GM23338 (cell line): ENCODE measurements around the gene MRPS16. TPM values are rescaled to one million over a fixed set of nuclear protein-coding genes. Genes with fewer than 3 reads are reported as not detected.

Source experiments
- ATAC-seq: fragments of 200-7000 bp; cut with Tn5 transposase; 3 replicates; pipeline ENCODE4 v1.9.1; 2020
- DNase-seq: peaks from one replicate; pipeline ENCODE4 v3.0.0-alpha.2; 2015; ENCODE audit warnings: low spot score
- H2AFZ ChIP-seq: fragments of 200-600 bp; sonication (generic); 2 replicates; pipeline ENCODE4 v1.8.0; 2016; ENCODE audit warnings: antibody characterized with exemption, mild to moderate bottlenecking, moderate library complexity
- H3F3A ChIP-seq: fragments of 200-600 bp; sonication (generic); replicated peaks from 2 replicates; pipeline ENCODE4 v1.8.0; 2017; ENCODE audit warnings: antibody characterized with exemption, mixed run types, low read depth
- H3K27ac ChIP-seq: fragments of 200-600 bp; sonication (generic); 2 replicates; pipeline ENCODE4 v1.6.1; 2016; ENCODE audit warnings: low read depth
- H3K27me3 ChIP-seq: fragments of 200-600 bp; sonication (generic); 2 replicates; pipeline ENCODE4 v1.8.0; 2016; ENCODE audit warnings: mild to moderate bottlenecking, mixed run types, moderate library complexity; ENCODE audit not compliant: insufficient read depth
- H3K36me3 ChIP-seq: fragments of 200-600 bp; sonication (generic); 2 replicates; pipeline ENCODE4 v1.8.0; 2016; ENCODE audit warnings: mild to moderate bottlenecking; ENCODE audit not compliant: insufficient read depth
- H3K4me1 ChIP-seq: fragments of 200-600 bp; sonication (generic); 2 replicates; pipeline ENCODE4 v1.8.0; 2016; ENCODE audit warnings: mild to moderate bottlenecking, moderate library complexity; ENCODE audit not compliant: insufficient read depth
- H3K4me2 ChIP-seq: fragments of 200-600 bp; sonication (generic); 2 replicates; pipeline ENCODE4 v1.7.1; 2017; ENCODE audit warnings: mixed run types
- H3K4me3 ChIP-seq: fragments of 200-600 bp; sonication (generic); 2 replicates; pipeline ENCODE4 v1.6.1; 2016; ENCODE audit warnings: mixed run types
- H3K79me2 ChIP-seq: fragments of 200-600 bp; sonication (generic); replicated peaks from 2 replicates; pipeline ENCODE4 v1.8.0; 2017; ENCODE audit warnings: mild to moderate bottlenecking; ENCODE audit not compliant: insufficient read depth
- H3K9me2 ChIP-seq: fragments of 200-600 bp; sonication (generic); 2 replicates; pipeline ENCODE4 v1.8.0; 2017; ENCODE audit not compliant: insufficient read depth
- H4K20me1 ChIP-seq: fragments of 200-600 bp; sonication (generic); replicated peaks from 2 replicates; pipeline ENCODE4 v1.8.0; 2017; ENCODE audit warnings: mild to moderate bottlenecking; ENCODE audit not compliant: insufficient read depth
- H3K27ac Mint-ChIP-seq: 2 replicates; pipeline ENCODE4 v1.8.0; 2020; ENCODE audit warnings: inconsistent platforms, mild to moderate bottlenecking, moderate library complexity, mixed read lengths
- H3K27me3 Mint-ChIP-seq: 3 replicates; pipeline ENCODE4 v1.8.0; 2022; ENCODE audit warnings: low read depth, mild to moderate bottlenecking, moderate library complexity, mixed read lengths, inconsistent platforms; ENCODE audit not compliant: insufficient read depth, poor library complexity
- H3K36me3 Mint-ChIP-seq: 3 replicates; pipeline ENCODE4 v1.8.0; 2021; ENCODE audit warnings: low read depth, mild to moderate bottlenecking, inconsistent platforms, moderate library complexity, mixed read lengths
- H3K4me1 Mint-ChIP-seq: 3 replicates; pipeline ENCODE4 v1.8.0; 2020; ENCODE audit warnings: mild to moderate bottlenecking, inconsistent platforms, mixed read lengths
- H3K4me3 Mint-ChIP-seq: 3 replicates; pipeline ENCODE4 v1.8.0; 2021; ENCODE audit warnings: moderate library complexity, mild to moderate bottlenecking, inconsistent platforms, mixed read lengths
- H3K9me3 Mint-ChIP-seq: 3 replicates; pipeline ENCODE4 v1.8.0; 2020; ENCODE audit warnings: moderate library complexity, mild to moderate bottlenecking, inconsistent platforms, mixed read lengths
- EZH2 ChIP-seq: fragments of 200-600 bp; sonication (generic); IDR thresholded peaks from one replicate; pipeline ENCODE4 v1.8.0; 2017; ENCODE audit warnings: antibody characterized with exemption, mild to moderate bottlenecking, low read depth; ENCODE audit not compliant: unreplicated experiment
- JUNB ChIP-seq: IDR thresholded peaks from one replicate; pipeline ENCODE4 v1.6.1; 2016; ENCODE audit warnings: antibody characterized with exemption; ENCODE audit not compliant: unreplicated experiment
- POLR2AphosphoS5 ChIP-seq: IDR thresholded peaks from 2 replicates; pipeline ENCODE4 v1.6.1; 2016; ENCODE audit warnings: antibody characterized with exemption, low read depth
- STAT1 ChIP-seq: IDR thresholded peaks from one replicate; pipeline ENCODE4 v1.6.1; 2016; ENCODE audit warnings: antibody characterized with exemption; ENCODE audit not compliant: unreplicated experiment
- ZNF331 ChIP-seq: fragments of 250-450 bp; sonication (Bioruptor Pico); IDR thresholded peaks from 2 replicates; pipeline ENCODE4 v1.5.0; 2020; ENCODE audit warnings: low read depth, mild to moderate bottlenecking, moderate library complexity
- polyA plus RNA-seq: library from polyadenylated mRNA; unstranded; fragments of >200 nt; fragmentation: Nextera tagmentation; extraction: Ambion mirVana; gene quantifications from 2 replicates; pipeline ENCODE4 v1.2.1, GENCODE V29; 2016
- total RNA-seq: library from RNA; depleted of rRNA; stranded (reverse); fragments of >200 nt; shearing (Covaris generic); gene quantifications from 2 replicates; pipeline ENCODE4 v1.2.3, GENCODE V29; 2014
- TF ChIP-seq, protein P1 (sequence below), 2 experiments: fragments of 200-600 bp in 1 of 2; sonication (generic) in 1 of 2; conservative IDR thresholded peaks; 2 replicates each; pipeline versions ENCODE4 v1.5.1 to v1.6.1; 2016 to 2017; ENCODE audit warnings: antibody characterized with exemption in 2 of 2, low read depth in 2 of 2, mild to moderate bottlenecking in 2 of 2, moderate library complexity in 1 of 2
- TF ChIP-seq, protein P2 (sequence below): IDR thresholded peaks from 2 replicates; pipeline ENCODE4 v1.6.1; 2016; ENCODE audit warnings: antibody characterized with exemption
- TF ChIP-seq, protein P3 (sequence below): IDR thresholded peaks from one replicate; pipeline ENCODE4 v1.6.1; 2018; ENCODE audit warnings: antibody characterized with exemption; ENCODE audit not compliant: unreplicated experiment

The MRPS16 gene
- total and polyA plus RNA-seq, 2 experiments from 2014 or later: 83.2 to 173 TPM

DNA sequence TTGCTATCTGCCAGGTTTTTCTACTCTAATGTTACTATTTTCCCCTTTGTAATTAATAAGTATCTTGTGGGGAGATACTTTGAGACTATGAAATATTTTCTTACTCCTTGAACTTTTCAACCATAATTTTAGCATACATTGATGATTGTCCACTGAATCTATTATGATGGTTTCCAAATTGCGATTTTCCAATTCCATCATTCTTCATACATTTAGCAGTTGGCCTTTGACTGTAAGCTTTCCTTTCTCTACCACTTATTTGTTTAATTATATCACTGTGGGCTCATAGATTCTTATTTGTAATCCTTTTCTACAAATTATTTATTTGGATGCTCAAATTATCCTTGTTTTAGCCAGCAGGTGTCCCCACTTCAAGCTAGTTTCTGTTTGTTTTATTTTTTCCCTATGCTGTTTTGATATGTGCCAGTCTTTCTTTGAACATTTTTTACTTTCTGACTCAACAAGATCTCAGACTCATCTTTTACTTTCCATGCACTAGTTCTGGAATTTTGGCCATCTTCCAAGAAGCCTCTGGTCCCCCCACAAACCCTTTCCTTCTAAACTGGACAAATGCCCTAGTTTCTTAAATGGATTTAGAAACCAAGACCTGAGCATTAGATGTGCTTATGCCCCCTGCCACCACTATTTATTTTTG lies 11.4 kb upstream of the MRPS16 start:
- peaks cover 3% of the 10 kb centered on the region; the same call in 1 of the 3 replicates for H3K36me3 Mint-ChIP-seq
- no peak for ATAC-seq

DNA sequence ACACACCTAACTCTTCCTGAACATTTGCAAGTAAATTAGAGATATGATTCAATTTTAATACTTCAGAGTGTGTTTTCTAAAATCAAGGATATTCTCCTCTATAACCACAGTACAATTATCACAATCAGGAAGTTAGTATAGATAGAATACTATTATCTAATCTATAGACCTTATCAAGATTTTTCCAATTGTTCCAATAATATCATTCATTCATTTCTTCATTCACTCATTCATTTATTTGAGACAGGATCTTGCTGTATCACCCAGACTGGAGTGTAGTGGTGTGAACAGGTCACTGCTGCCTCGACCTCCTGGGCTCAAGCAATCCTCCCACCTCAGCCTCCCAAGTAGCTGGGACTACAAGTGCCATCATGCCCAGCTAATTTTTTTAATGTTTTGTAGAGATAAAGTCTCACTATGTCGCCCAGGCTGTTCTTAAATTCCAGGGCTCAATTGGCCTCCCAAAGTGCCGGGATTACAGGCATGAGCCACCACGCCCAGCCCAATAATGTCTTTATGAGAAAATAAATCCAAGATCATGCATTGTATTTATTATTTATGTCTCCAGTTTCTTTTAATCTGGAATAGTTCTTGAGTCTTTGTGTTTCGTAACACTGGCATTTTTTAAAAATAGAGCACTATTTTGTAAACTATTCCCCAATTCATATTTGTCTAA lies 10.6 kb upstream of the MRPS16 start:
- Histone ChIP-seq H3K9me2 (no peaks in the 10 kb centered on the region), H3K4me1 (no peaks in the 10 kb centered on the region), H3K36me3 (no peaks in the 10 kb centered on the region; the same call in 1 of the 2 replicates), H3K27ac (no peak overlapping the region), H3K4me3 (no peak overlapping the region), H3F3A (no peaks in the 10 kb centered on the region), H4K20me1 (no peaks in the 10 kb centered on the region), H2AFZ (no peak overlapping the region), H3K4me2 (no peak overlapping the region), H3K27me3 (no peaks in the 10 kb centered on the region), H3K79me2 (no peaks in the 10 kb centered on the region)
- no peak overlapping the region for H3K27ac Mint-ChIP-seq
- ATAC-seq (no peak), DNase-seq (no peak)
- no peaks in the 10 kb centered on the region for H3K4me1 Mint-ChIP-seq
- peaks cover 4% of the 10 kb centered on the region; the same call in 1 of the 3 replicates for H3K36me3 Mint-ChIP-seq
- H3K27me3 Mint-ChIP-seq: no peaks in the 10 kb centered on the region
- no peak overlapping the region for H3K4me3 Mint-ChIP-seq
- no peak for TF ChIP-seq EZH2
- no peak for TF ChIP-seq POLR2AphosphoS5
- no peak for TF ChIP-seq STAT1
- H3K9me3 Mint-ChIP-seq: peaks cover 12% of the 10 kb centered on the region

More for the DNA sequence above, 11.4 kb upstream of the MRPS16 start:
- Histone ChIP-seq H3K36me3 (no peaks in the 10 kb centered on the region; the same call in 1 of the 2 replicates), H3F3A (no peaks in the 10 kb centered on the region), H3K79me2 (no peaks in the 10 kb centered on the region), H2AFZ (no peak overlapping the region), H3K27me3 (no peaks in the 10 kb centered on the region), H4K20me1 (no peaks in the 10 kb centered on the region), H3K4me3 (no peak overlapping the region), H3K4me1 (no peaks in the 10 kb centered on the region), H3K9me2 (no peaks in the 10 kb centered on the region), H3K4me2 (no peak overlapping the region), H3K27ac (no peak overlapping the region)
- no peaks in the 10 kb centered on the region for H3K27me3 Mint-ChIP-seq
- no peak overlapping the region for H3K27ac Mint-ChIP-seq
- H3K4me3 Mint-ChIP-seq: no peak overlapping the region
- peak; percentile 35 for DNase-seq
- no peak for TF ChIP-seq JUNB
- TF ChIP-seq, protein P1, sequence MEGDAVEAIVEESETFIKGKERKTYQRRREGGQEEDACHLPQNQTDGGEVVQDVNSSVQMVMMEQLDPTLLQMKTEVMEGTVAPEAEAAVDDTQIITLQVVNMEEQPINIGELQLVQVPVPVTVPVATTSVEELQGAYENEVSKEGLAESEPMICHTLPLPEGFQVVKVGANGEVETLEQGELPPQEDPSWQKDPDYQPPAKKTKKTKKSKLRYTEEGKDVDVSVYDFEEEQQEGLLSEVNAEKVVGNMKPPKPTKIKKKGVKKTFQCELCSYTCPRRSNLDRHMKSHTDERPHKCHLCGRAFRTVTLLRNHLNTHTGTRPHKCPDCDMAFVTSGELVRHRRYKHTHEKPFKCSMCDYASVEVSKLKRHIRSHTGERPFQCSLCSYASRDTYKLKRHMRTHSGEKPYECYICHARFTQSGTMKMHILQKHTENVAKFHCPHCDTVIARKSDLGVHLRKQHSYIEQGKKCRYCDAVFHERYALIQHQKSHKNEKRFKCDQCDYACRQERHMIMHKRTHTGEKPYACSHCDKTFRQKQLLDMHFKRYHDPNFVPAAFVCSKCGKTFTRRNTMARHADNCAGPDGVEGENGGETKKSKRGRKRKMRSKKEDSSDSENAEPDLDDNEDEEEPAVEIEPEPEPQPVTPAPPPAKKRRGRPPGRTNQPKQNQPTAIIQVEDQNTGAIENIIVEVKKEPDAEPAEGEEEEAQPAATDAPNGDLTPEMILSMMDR (conservative IDR thresholded peaks at IDR 0.05; ENCODE audit: low read depth in 2 of 2): peak; percentile 51 to 73
- H3K9me3 Mint-ChIP-seq: peaks cover 6% of the 10 kb centered on the region
- no peaks in the 10 kb centered on the region for H3K4me1 Mint-ChIP-seq

DNA sequence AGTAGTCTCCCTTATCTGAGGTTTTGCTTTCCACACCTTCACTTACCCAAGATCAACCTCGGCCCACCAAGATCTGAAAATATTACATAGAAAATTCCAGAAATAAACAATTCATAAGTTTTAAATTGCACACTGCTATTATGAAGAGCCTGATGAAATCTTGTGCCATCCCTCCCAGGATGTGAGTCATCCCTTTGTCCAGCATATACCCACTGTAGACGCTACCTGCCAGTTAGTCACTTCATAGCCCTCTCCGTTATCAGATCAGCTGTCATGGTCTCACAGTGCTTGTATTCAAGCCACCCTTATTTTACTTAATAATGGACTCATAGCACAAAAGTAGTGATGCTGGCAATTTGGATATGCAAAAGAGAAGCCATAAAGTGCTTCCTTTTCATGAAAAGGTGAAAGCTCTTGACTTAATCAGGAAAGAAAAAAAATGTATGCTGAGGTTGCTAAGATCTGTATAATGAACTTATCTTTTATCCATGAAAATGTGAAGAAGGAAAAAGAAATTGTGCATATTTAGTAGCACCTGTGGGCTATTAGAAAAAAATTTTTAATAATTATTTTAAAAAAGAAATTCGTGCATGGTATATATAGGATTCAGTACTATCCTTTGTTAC lies 9.8 kb upstream of the MRPS16 start:
- H2AFZ ChIP-seq: no peak overlapping the region
- H3K79me2 ChIP-seq: no peaks in the 10 kb centered on the region
- no peak overlapping the region for H3K4me3 Mint-ChIP-seq
- no peak overlapping the region for H3K27ac Mint-ChIP-seq
- ATAC-seq: no peak
- H3K9me2 ChIP-seq: no peaks in the 10 kb centered on the region
- H3K9me3 Mint-ChIP-seq: peaks cover 14% of the 10 kb centered on the region
- H3K4me1 Mint-ChIP-seq: no peaks in the 10 kb centered on the region
- no peaks in the 10 kb centered on the region; the same call in 1 of the 2 replicates for H3K36me3 ChIP-seq
- H3K27me3 ChIP-seq: no peaks in the 10 kb centered on the region
- H3K4me3 ChIP-seq: no peak overlapping the region
- H3K4me2 ChIP-seq: no peak overlapping the region
- no peaks in the 10 kb centered on the region for H3K4me1 ChIP-seq
- peaks cover 4% of the 10 kb centered on the region for H3K27me3 Mint-ChIP-seq
- H3K36me3 Mint-ChIP-seq: peaks cover 4% of the 10 kb centered on the region; the same call in 1 of the 3 replicates
- H4K20me1 ChIP-seq: no peaks in the 10 kb centered on the region
- DNase-seq: no peak
- H3K27ac ChIP-seq: no peak overlapping the region
- no peaks in the 10 kb centered on the region for H3F3A ChIP-seq
- TF ChIP-seq EZH2 (no peak), ZNF331 (CRISPR knock-in tag) (no peak), JUNB (no peak)
- TF ChIP-seq, protein P2, sequence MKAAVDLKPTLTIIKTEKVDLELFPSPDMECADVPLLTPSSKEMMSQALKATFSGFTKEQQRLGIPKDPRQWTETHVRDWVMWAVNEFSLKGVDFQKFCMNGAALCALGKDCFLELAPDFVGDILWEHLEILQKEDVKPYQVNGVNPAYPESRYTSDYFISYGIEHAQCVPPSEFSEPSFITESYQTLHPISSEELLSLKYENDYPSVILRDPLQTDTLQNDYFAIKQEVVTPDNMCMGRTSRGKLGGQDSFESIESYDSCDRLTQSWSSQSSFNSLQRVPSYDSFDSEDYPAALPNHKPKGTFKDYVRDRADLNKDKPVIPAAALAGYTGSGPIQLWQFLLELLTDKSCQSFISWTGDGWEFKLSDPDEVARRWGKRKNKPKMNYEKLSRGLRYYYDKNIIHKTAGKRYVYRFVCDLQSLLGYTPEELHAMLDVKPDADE: no peak
- TF ChIP-seq, protein P3, sequence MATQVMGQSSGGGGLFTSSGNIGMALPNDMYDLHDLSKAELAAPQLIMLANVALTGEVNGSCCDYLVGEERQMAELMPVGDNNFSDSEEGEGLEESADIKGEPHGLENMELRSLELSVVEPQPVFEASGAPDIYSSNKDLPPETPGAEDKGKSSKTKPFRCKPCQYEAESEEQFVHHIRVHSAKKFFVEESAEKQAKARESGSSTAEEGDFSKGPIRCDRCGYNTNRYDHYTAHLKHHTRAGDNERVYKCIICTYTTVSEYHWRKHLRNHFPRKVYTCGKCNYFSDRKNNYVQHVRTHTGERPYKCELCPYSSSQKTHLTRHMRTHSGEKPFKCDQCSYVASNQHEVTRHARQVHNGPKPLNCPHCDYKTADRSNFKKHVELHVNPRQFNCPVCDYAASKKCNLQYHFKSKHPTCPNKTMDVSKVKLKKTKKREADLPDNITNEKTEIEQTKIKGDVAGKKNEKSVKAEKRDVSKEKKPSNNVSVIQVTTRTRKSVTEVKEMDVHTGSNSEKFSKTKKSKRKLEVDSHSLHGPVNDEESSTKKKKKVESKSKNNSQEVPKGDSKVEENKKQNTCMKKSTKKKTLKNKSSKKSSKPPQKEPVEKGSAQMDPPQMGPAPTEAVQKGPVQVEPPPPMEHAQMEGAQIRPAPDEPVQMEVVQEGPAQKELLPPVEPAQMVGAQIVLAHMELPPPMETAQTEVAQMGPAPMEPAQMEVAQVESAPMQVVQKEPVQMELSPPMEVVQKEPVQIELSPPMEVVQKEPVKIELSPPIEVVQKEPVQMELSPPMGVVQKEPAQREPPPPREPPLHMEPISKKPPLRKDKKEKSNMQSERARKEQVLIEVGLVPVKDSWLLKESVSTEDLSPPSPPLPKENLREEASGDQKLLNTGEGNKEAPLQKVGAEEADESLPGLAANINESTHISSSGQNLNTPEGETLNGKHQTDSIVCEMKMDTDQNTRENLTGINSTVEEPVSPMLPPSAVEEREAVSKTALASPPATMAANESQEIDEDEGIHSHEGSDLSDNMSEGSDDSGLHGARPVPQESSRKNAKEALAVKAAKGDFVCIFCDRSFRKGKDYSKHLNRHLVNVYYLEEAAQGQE: no peak
